ENCODE results near the gene WAS. TPM values are rescaled to one million over a fixed set of nuclear protein-coding genes. Genes with fewer than 3 reads are reported as not detected.
"Not testable (repeated sequence)": the region's sequence is repeated elsewhere in the genome, so short reads cannot be mapped to it uniquely, and the experiment has no call there.

The WAS gene
- total RNA-seq, 2 experiments from 2014 or later: 165 to 177 TPM

- H3K4me3 Mint-ChIP-seq, DNase-seq, H3K27me3 Mint-ChIP-seq, POLR2A ChIA-PET, H3K9me3 Mint-ChIP-seq, CTCF ChIA-PET: not testable (repeated sequence)
- H3K4me1 Mint-ChIP-seq: peaks cover 20% of the 10 kb centered on the region
- H3K36me3 Mint-ChIP-seq (ENCODE audit: low read depth): peaks cover 30% of the 10 kb centered on the region
- peak overlapping the region; percentile 50 for H3K27ac Mint-ChIP-seq
Observed at GRCh38 chrX:48691746-48692145, 8.1 kb downstream of the WAS start.

GRCh38 chrX:48694776-48695533 lies 11.4 kb downstream of the WAS start:
- H3K9me3 Mint-ChIP-seq: no peaks in the 10 kb centered on the region
- H3K4me3 Mint-ChIP-seq: peak overlapping the region; percentile 84
- peaks cover 28% of the 10 kb centered on the region for H3K36me3 Mint-ChIP-seq (ENCODE audit: low read depth)
- CTCF ChIA-PET: interaction anchor here (0.8 to 1.1 kb wide), 2 partner anchors 11 to 12 kb away, joined by 3 to 4 read pairs; partner anchors contain the start of gene WAS
- POLR2A ChIA-PET: no interaction called here
- H3K27me3 Mint-ChIP-seq: no peaks in the 10 kb centered on the region
- peak overlapping the region; percentile 98 for H3K27ac Mint-ChIP-seq
- DNase-seq: no peak
- H3K4me1 Mint-ChIP-seq: peaks cover 29% of the 10 kb centered on the region

DNA sequence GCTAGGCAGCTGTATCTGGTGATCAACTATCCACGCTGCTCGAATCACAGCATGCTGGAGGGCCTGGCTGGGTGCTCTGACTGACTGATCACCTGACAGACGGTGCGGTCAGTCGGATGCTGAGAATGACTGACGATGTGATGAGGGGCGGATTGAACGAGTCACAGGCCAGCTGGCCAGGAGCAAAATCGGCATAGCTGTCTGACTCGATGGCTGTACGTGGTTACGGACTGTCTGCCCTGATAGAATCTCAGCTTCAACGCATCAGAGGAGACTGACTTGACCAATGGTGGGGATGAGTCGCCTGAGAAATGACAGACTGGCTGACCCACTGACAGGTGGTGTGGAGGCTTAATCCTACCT lies 11.9 kb downstream of the WAS start:
- H3K9me3 Mint-ChIP-seq: no peaks in the 10 kb centered on the region
- CTCF ChIA-PET: interaction anchor here (0.8 to 1.1 kb wide), 2 partner anchors 11 to 12 kb away, joined by 3 to 4 read pairs; partner anchors contain the start of gene WAS

DNA sequence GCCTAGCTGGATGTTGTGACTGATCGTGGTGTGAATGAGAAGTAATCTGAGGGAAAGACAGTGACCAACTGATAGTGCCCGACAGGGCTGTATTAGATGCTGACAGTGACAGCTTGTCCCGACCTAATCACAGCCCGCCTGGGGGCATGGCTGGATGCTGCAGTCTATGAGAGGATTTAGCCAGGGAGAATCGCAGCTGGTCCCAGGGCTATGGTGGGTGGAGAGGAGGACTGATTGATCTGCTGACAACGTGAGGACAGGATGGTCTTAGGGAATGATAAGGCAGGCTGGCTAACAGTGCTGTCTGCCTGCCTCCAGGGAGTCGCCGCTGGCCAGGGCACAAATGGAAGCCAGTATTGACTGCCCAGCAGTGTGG lies 12.3 kb downstream of the WAS start:
- Mint-ChIP-seq H3K4me1 (peaks cover 34% of the 10 kb centered on the region), H3K36me3 (ENCODE audit: low read depth) (peaks cover 28% of the 10 kb centered on the region), H3K27me3 (no peaks in the 10 kb centered on the region), H3K4me3 (peak overlapping the region; percentile 84), H3K27ac (peak overlapping the region; percentile 98), H3K9me3 (no peaks in the 10 kb centered on the region)
- ChIA-PET CTCF (interaction anchor here (1.1 kb wide), 1 partner anchor 12 kb away, joined by 4 read pairs; the partner anchor contains the start of gene WAS), POLR2A (no interaction called here)
- DNase-seq: no peak

More for the DNA sequence above, 11.9 kb downstream of the WAS start:
- peak overlapping the region; percentile 98 for H3K27ac Mint-ChIP-seq
- H3K4me1 Mint-ChIP-seq: peaks cover 30% of the 10 kb centered on the region
- POLR2A ChIA-PET: no interaction called here
- H3K4me3 Mint-ChIP-seq: peak overlapping the region; percentile 84
- DNase-seq: no peak
- H3K27me3 Mint-ChIP-seq: no peaks in the 10 kb centered on the region
- peaks cover 28% of the 10 kb centered on the region for H3K36me3 Mint-ChIP-seq (ENCODE audit: low read depth)

- Mint-ChIP-seq H3K4me3 (peak within 1 kb of the TSS; percentile 86), H3K9me3 (no peaks in the 10 kb centered on the region), H3K4me1 (peaks cover 37% of the 10 kb centered on the region), H3K36me3 (ENCODE audit: low read depth) (peaks cover 24% of the 10 kb centered on the region), H3K27me3 (no peaks in the 10 kb centered on the region), H3K27ac (peak within 1 kb of the TSS; percentile 98)
- POLR2A ChIA-PET: no interaction called here
- CTCF ChIA-PET: no interaction called here
- peak; percentile 87 for DNase-seq
Observed at GRCh38 chrX:48696301-48696908, 12.8 kb downstream of the WAS start, which contains the start of gene SUV39H1. SUV39H1 (plus strand) TSS chrX:48696734; CDS start chrX:48696785, 51 bp downstream.

- CTCF ChIA-PET: no interaction called here
- DNase-seq: peak; percentile 56
- peak overlapping the region; percentile 93 for H3K27ac Mint-ChIP-seq
- peaks cover 24% of the 10 kb centered on the region for H3K36me3 Mint-ChIP-seq (ENCODE audit: low read depth)
- POLR2A ChIA-PET: no interaction called here
- peak overlapping the region; percentile 86 for H3K4me3 Mint-ChIP-seq
- no peaks in the 10 kb centered on the region for H3K9me3 Mint-ChIP-seq
- peaks cover 44% of the 10 kb centered on the region for H3K4me1 Mint-ChIP-seq
- no peaks in the 10 kb centered on the region for H3K27me3 Mint-ChIP-seq
Observed at GRCh38 chrX:48696909-48697727, 13.5 kb downstream of the WAS start.

GRCh38 chrX:48698306-48698705 lies 14.7 kb downstream of the WAS start:
- Mint-ChIP-seq H3K27me3 (no peaks in the 10 kb centered on the region), H3K27ac (no peak overlapping the region), H3K4me1 (peaks cover 52% of the 10 kb centered on the region), H3K36me3 (ENCODE audit: low read depth) (peaks cover 33% of the 10 kb centered on the region), H3K9me3 (no peaks in the 10 kb centered on the region), H3K4me3 (peak overlapping the region; percentile 86)
- POLR2A ChIA-PET: no interaction called here
- no peak for DNase-seq
- CTCF ChIA-PET: no interaction called here

- no peak overlapping the region for H3K4me3 Mint-ChIP-seq
- POLR2A ChIA-PET: no interaction called here
- peaks cover 64% of the 10 kb centered on the region for H3K4me1 Mint-ChIP-seq
- peak overlapping the region; percentile 36 for H3K27ac Mint-ChIP-seq
- CTCF ChIA-PET: interaction anchor here (2.0 kb wide), 1 partner anchor 11 kb away, joined by 8 read pairs; no protein-coding TSS in a partner anchor
- H3K9me3 Mint-ChIP-seq: no peaks in the 10 kb centered on the region
- peaks cover 42% of the 10 kb centered on the region for H3K36me3 Mint-ChIP-seq (ENCODE audit: low read depth)
- no peaks in the 10 kb centered on the region for H3K27me3 Mint-ChIP-seq
- no peak for DNase-seq
Observed at GRCh38 chrX:48700246-48700645, 16.6 kb downstream of the WAS start.

- POLR2A ChIA-PET: no interaction called here
- Mint-ChIP-seq H3K27me3 (no peaks in the 10 kb centered on the region), H3K4me1 (peaks cover 55% of the 10 kb centered on the region), H3K9me3 (no peaks in the 10 kb centered on the region), H3K36me3 (ENCODE audit: low read depth) (peaks cover 46% of the 10 kb centered on the region), H3K27ac (no peak overlapping the region), H3K4me3 (no peak overlapping the region)
- DNase-seq: no peak
- CTCF ChIA-PET: interaction anchor here (2.0 kb wide), 1 partner anchor 10 kb away, joined by 8 read pairs; no protein-coding TSS in a partner anchor
Observed at GRCh38 chrX:48700951-48701653, 17.5 kb downstream of the WAS start.

DNA sequence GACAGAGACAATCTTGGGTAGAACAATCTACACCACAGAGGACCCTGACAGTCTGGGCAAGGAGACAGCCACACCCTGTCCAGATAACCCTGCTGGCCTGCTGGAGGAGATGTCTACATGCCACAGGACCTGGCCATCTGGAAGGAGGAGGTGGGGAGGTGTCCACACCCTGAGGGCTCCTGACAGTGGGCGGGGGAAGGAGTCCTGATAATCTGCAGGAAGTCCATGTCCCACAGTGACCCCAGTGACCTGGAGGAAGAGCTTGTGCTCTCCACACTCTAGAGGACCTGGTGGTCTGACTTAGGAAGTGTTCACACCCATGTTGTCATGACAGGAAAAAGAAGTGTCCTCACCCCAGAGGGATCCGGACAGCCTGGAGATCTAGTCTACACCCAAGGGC lies 18.4 kb downstream of the WAS start:
- Mint-ChIP-seq H3K27me3 (no peaks in the 10 kb centered on the region), H3K27ac (no peak overlapping the region), H3K36me3 (ENCODE audit: low read depth) (peaks cover 54% of the 10 kb centered on the region), H3K4me1 (peaks cover 53% of the 10 kb centered on the region), H3K9me3 (no peaks in the 10 kb centered on the region), H3K4me3 (no peak overlapping the region)
- ChIA-PET CTCF (no interaction called here), POLR2A (no interaction called here)
- DNase-seq: no peak

DNA sequence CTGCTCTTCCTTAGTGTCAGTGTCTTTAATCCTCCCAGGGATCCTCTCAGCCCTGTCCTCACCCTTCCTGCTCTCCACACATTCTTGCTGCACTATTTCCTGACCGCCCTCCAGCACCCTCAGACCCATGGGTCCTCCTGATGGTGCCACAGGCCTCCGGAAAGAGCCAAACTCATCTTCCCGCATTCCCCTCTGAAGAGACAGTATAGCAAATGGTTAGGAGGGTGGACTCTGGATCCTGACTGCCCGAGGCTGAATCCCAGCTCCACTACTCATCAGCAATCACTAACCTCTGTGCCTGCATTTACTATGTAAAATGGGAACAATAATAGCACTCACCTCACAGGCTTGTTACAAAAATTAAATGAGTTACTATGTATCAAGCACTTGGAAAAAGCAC lies 19.1 kb downstream of the WAS start:
- CTCF ChIA-PET: no interaction called here
- DNase-seq: no peak
- no peak overlapping the region for H3K4me3 Mint-ChIP-seq
- peak overlapping the region; percentile 25 for H3K27ac Mint-ChIP-seq
- peaks cover 53% of the 10 kb centered on the region for H3K36me3 Mint-ChIP-seq (ENCODE audit: low read depth)
- POLR2A ChIA-PET: no interaction called here
- peaks cover 46% of the 10 kb centered on the region for H3K4me1 Mint-ChIP-seq
- no peaks in the 10 kb centered on the region for H3K27me3 Mint-ChIP-seq
- H3K9me3 Mint-ChIP-seq: no peaks in the 10 kb centered on the region

DNA sequence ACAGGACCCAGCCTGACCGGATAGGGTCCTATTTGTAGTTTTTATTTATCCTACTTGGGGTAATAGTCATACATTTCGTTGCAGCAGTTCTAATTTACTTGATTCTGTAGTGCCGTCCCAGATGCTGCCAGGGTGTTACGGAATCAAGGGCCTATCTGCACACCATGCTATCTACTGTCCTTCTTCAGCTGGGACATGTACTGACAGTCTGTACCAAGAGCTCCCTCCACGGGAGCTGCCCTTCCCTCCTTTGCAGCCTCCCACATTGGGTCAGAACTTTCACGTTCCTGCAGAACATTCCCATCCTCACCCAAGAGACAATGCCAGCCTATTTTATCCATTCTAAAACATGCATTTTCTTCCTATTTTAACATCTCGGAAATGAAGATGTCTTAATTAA lies 19.6 kb downstream of the WAS start:
- Mint-ChIP-seq H3K4me1 (peaks cover 44% of the 10 kb centered on the region), H3K27me3 (no peaks in the 10 kb centered on the region), H3K36me3 (ENCODE audit: low read depth) (peaks cover 55% of the 10 kb centered on the region), H3K27ac (peak overlapping the region; percentile 25), H3K9me3 (no peaks in the 10 kb centered on the region), H3K4me3 (no peak overlapping the region)
- ChIA-PET POLR2A (no interaction called here), CTCF (no interaction called here)
- no peak for DNase-seq
